ENCODE measurements around the gene COL15A1. TPM values are rescaled to one million over a fixed set of nuclear protein-coding genes. Genes with fewer than 3 reads are reported as not detected.
A peak's percentile ranks its signal among the peaks of the same experiment; 100 is the strongest.

COL15A1 gene
- polyA plus RNA-seq, 3 donors = 7.5 to 61.5 (median 13.5) TPM

DNA sequence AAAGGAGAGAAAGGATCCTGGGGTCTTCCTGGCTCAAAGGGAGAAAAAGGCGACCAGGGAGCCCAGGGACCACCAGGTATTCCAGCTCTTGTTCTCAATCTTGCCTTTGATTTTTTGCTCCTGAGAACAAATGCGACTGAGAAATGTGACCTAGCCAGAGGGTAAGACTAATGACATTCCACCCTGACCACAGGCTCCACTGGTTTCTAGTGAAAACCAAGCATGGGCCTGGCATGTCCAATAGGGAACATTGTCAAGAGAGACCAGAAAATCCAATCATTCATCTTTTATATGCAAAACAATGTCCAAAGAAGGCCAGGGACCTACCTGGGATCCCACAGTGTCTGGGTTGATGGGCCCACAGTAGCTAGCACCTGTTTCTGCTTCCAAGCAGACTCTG is 110.9 kb downstream of the COL15A1 start:
- WGBS, 3 donors = 84 to 98% (median 93%) methylated on average over 2 of the region's 2 CpGs
- H3K27ac ChIP-seq (ENCODE audit: low read depth, low read length) = no peak overlapping the region

- WGBS, 3 donors = 75 to 100% (median 91%) methylated on average over 1 of the region's 1 CpG
- no peak overlapping the region for H3K27ac ChIP-seq (ENCODE audit: low read depth, low read length)
Measured at GRCh38 chr9:99055384-99055783, 111.7 kb downstream of the COL15A1 start.

- WGBS, 3 donors = 91 to 95% (median 92%) methylated on average over 6 of the region's 6 CpGs
- H3K27ac ChIP-seq (ENCODE audit: low read depth, low read length) = no peak overlapping the region
Measured at GRCh38 chr9:99056186-99056585, 112.5 kb downstream of the COL15A1 start.

DNA sequence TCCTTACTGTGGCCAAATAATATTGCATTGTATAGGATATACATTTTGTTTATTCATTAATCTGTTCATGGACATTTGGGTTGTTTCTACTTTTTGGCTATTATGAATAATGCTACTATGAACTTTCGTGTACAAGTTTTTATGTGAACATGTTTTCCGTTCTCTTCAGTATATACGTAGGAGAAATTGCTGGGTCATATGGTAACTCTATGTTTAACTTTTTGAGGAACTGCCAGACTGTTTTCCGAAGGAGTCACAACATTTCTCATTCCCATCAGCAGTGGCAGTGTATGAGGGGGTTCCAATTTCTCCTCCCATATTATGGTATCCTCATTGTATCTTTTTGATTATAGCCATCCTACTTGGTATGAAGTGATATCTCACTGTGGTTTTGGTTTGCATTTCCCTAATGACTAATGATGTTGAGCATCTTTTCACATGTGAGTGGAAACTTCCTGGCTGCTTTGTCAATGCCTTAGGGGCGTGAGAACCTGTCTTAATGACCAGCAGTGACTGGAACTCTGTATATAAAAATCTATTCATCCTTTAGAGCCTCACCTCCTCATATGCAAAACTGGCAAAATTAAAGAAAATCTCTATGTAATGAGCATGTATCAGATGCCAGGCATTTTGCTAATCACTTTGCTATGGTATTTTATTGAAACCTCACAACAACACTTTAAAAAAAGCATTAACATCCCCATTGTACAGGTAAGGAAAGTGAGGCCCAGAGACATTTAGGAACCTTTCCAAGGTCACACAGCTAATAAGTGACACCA is 113.4 kb downstream of the COL15A1 start:
- 48 to 88% (median 55%) methylated on average over 5 of the region's 5 CpGs for WGBS, 3 donors
- no peak overlapping the region for H3K27ac ChIP-seq (ENCODE audit: low read depth, low read length)

DNA sequence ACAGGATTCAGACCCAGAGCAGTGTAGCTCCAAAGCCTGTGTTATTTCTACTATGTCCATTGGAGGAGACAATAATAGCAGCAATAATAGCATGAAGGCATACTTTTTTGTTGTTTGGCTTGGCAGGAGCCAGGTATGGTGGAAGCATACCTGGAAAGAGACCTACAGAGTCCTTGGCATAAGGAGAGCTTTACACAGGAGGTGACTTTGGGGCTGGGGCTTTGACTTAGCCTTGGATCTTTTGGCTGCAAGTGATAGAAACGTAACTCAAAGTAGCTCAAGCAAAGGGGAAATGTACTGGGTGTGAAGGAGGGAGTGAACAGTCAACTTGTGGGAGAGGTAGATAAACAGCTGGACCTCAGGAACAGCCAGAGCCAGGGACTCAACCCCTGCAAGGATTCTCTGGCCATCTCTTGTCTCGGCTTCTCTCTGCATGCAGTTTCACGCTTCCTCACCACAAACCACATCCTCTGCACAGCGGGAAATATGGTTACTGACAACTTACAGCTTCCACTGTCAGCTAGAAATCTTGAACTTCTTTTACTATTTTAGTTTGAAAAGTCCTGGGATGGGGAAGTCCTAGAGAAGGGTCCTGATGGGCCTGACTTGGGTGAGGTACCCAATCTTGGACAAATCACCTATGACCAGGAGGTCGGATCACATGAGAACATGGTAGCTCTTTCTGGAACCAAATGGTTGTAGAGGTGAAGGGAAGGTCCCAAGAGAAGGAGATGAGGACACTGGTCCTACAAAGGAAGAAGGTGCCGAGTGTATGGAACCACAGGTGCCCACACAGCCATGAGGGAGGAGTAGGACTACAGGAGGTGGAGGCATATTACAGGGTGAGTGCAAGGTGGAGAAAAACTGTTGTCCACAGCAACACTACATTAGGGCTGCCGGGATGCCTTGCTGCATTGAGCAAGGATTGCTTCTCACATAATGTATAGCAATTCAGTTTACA is 114.2 kb downstream of the COL15A1 start:
- no peak overlapping the region for H3K27ac ChIP-seq (ENCODE audit: low read depth, low read length)
- 50 to 79% (median 55%) methylated on average over 7 of the region's 7 CpGs for WGBS, 3 donors

DNA sequence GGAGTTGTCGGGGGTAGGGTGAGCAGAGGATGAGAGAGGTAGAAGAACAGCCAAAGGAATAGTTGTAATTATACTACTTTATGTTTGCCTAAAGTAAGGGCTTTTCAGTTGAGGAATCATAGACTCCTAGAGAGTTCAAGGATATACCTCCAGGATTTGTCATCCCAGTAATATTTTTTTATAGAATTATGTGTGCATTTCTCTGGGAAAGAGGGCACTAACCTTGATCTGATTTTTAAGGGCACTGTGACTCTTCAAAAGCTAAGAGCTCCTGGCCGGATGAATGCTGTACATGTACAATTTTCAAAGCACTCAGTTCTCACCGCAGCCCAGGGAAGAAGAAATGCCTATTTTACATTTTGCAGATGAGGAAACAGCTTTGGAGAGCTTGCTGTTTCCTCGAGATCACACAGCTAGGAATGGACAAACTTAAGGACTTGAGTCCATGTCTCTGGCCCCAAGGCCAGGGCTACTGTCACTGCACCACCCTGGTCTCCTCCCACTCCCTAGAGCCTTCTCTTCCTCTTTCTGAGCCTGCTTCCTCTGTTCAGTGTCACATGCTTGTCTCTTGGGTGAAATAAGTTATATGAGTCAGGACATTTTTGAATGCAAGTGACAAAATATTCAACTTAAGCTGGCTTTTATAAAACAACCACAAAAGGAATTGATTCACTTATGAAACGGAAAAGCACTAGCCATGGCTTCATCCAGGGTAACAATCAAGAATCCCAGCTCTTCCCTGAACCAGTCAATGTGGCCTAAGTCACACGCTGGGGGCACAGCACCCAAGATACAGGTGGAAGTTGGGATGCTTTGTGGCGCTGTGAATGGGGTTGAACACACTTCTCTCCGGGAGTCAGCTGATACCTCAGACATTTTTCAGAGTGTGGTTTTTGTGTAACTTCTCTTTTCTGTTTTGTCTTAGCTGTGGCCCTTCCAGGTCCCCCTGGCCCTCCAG is 115.5 kb downstream of the COL15A1 start:
- 43 to 81% (median 44%) methylated on average over 8 of the region's 8 CpGs for WGBS, 3 donors
- peak overlapping the region; percentile 7 for H3K27ac ChIP-seq (ENCODE audit: low read depth, low read length)

- no peak overlapping the region for H3K27ac ChIP-seq (ENCODE audit: low read depth, low read length)
- 81 to 91% (median 88%) methylated on average over 2 of the region's 2 CpGs for WGBS, 3 donors
Measured at GRCh38 chr9:99060621-99061020, 116.9 kb downstream of the COL15A1 start.

- 95 to 100% (median 96%) methylated on average over 1 of the region's 1 CpG for WGBS, 3 donors
- no peak overlapping the region for H3K27ac ChIP-seq (ENCODE audit: low read depth, low read length)
Measured at GRCh38 chr9:99062549-99062948, 118.8 kb downstream of the COL15A1 start.

GRCh38 chr9:99063522-99063921 is 119.8 kb downstream of the COL15A1 start:
- WGBS, 3 donors = 94 to 98% (median 94%) methylated on average over 1 of the region's 1 CpG
- no peak overlapping the region for H3K27ac ChIP-seq (ENCODE audit: low read depth, low read length)

DNA sequence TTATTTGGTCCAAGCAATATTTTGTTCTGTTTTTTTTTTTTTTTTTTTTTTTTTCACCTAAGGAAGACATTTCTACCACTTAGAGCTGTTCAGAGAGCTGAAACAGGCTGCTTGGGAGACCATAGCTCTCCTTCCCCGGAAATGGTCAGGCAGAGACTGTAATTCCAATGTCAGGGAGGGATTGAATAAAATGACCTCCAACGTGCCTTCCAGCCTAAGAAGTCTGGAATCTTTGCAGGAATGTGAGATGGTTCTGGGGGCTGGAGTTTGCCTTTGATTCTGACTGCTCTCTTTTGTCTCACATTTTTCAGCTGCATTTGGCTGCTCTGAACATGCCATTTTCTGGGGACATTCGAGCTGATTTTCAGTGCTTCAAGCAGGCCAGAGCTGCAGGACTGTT is 122.9 kb downstream of the COL15A1 start:
- no peak overlapping the region for H3K27ac ChIP-seq (ENCODE audit: low read depth, low read length)
- 79 to 89% (median 84%) methylated on average over 3 of the region's 3 CpGs for WGBS, 3 donors

DNA sequence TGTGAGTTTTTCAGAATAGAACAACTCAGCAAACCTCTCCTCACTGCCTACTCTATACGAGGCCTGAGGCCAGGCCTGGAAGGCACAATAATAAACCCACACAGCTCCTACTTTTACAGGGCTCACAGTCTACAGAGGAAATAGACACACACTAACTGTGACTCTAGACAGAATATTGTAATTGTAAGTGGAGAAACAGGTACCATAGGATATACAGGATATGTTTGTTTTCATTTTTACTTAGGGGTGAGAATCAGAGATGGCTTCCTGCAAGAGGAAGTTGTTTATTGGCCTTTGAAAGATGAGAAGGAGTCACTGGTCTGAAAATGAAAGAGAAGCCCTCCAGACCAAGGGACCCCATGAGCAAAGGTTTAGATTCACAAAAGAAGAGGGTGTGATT is 125.4 kb downstream of the COL15A1 start:
- no peak overlapping the region for H3K27ac ChIP-seq (ENCODE audit: low read depth, low read length)
- 70 to 86% (median 83%) methylated on average over 1 of the region's 1 CpG for WGBS, 3 donors

DNA sequence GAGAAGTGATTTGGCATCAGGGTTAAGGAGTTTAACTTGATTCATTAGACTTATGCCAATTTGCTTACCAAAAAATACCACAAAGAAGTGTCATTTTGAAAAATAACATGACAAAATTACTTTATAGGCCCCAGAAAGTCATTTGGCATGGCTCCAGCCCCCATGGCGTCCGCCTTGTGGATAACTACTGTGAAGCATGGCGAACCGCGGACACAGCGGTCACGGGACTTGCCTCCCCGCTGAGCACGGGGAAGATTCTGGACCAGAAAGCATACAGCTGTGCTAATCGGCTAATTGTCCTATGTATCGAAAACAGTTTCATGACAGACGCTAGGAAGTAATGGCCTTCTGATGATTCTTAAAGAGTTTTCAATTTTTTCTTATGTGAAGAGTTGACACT is 125.8 kb downstream of the COL15A1 start:
- H3K27ac ChIP-seq (ENCODE audit: low read depth, low read length) = no peak overlapping the region

GRCh38 chr9:99070681-99071080 is 127.0 kb downstream of the COL15A1 start:
- 73 to 85% (median 78%) methylated on average over 6 of the region's 6 CpGs for WGBS, 3 donors
- H3K27ac ChIP-seq (ENCODE audit: low read depth, low read length) = no peak overlapping the region

More for the DNA sequence above, 125.8 kb downstream of the COL15A1 start:
- 94 to 96% (median 94%) methylated on average over 12 of the region's 12 CpGs for WGBS, 3 donors

- WGBS, 3 donors = 82 to 91% (median 85%) methylated on average over 9 of the region's 9 CpGs
- H3K27ac ChIP-seq (ENCODE audit: low read depth, low read length) = no peak overlapping the region
Measured at GRCh38 chr9:99071313-99072039, 127.8 kb downstream of the COL15A1 start.

GRCh38 chr9:99072040-99072394 is 128.3 kb downstream of the COL15A1 start:
- H3K27ac ChIP-seq (ENCODE audit: low read depth, low read length) = no peak overlapping the region
- 76 to 86% (median 82%) methylated on average over 6 of the region's 6 CpGs for WGBS, 3 donors

DNA sequence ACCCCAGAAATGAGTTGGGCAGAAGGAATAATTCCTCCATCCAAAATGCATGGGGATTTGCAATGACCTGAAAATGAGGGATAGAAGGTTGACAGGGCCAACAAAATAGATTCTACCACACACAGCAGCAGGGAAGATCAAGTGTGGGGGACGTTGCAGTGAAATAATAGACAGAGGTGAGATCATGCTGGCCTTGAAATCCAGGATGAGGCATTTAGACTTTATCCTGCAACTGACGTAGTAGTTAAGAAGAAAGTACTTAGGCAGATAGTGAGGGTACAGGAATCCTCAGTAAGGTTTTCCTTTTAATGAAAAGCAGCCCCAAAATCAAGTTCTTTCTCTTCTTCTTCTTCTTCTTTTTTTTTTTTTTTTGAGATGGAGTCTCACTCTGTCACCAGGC is 129.6 kb downstream of the COL15A1 start:
- H3K27ac ChIP-seq (ENCODE audit: low read depth, low read length) = no peak overlapping the region
- 38 to 60% (median 59%) methylated on average over 2 of the region's 2 CpGs for WGBS, 3 donors

GRCh38 chr9:99073985-99074901 is 130.5 kb downstream of the COL15A1 start:
- WGBS, 3 donors = 83 to 91% (median 86%) methylated on average over 8 of the region's 8 CpGs
- H3K27ac ChIP-seq (ENCODE audit: low read depth, low read length) = no peak overlapping the region
